Measurements from ENCODE around the gene BGLAP.

The BGLAP gene

DNA sequence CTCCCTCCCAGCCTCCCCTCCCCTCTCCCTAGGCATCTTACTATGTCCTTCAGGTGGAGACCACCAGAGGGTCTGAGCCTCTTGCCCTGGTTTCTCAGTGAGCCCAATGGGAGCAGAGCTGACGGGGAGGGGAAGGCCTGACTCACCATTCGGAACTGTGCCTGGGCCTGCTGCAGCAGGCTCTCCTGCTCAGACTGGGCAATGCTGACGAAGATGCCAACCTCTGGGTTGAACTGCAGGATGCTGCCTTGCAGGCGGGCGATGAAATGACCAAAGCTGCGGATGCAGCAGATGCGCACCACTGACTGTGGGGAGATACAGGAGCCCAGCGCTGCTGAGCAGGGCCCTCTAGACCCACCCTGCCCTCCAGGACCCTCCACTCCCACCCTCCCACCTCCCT is 16.9 kb downstream of the BGLAP start:
- no peak for DNase-seq (ENCODE audit: extremely low read depth, low read depth)
- TF ChIP-seq, protein P1, sequence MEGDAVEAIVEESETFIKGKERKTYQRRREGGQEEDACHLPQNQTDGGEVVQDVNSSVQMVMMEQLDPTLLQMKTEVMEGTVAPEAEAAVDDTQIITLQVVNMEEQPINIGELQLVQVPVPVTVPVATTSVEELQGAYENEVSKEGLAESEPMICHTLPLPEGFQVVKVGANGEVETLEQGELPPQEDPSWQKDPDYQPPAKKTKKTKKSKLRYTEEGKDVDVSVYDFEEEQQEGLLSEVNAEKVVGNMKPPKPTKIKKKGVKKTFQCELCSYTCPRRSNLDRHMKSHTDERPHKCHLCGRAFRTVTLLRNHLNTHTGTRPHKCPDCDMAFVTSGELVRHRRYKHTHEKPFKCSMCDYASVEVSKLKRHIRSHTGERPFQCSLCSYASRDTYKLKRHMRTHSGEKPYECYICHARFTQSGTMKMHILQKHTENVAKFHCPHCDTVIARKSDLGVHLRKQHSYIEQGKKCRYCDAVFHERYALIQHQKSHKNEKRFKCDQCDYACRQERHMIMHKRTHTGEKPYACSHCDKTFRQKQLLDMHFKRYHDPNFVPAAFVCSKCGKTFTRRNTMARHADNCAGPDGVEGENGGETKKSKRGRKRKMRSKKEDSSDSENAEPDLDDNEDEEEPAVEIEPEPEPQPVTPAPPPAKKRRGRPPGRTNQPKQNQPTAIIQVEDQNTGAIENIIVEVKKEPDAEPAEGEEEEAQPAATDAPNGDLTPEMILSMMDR (IDR thresholded peaks at IDR 0.05; ENCODE audit: low read depth, low read length) = no peak

GRCh38 chr1:156259805-156260204 is 17.8 kb downstream of the BGLAP start:
- no peak for DNase-seq (ENCODE audit: extremely low read depth, low read depth)
- TF ChIP-seq, protein P1 (IDR thresholded peaks at IDR 0.05; ENCODE audit: low read depth, low read length) = no peak

DNA sequence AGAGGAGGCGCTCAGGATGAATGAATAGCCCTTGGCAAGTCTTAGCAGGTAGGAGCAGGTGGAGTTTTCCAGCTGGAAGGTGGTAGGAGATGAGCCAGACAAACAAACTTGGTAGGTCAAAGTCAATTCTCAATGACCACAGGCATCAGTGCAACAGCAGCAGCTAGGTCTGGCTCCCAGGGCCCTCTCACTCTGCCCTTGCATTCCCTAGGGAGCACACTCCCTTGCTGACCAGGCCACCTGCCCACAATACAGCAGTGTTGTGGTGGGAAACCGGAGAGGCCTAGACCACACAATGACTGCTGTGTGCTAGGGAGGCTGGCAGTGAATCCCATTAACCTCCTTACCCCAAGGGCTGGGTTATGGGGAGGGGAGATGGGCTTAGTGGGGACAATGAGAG is 18.9 kb downstream of the BGLAP start:
- DNase-seq (ENCODE audit: extremely low read depth, low read depth) = no peak
- TF ChIP-seq, protein P1 (IDR thresholded peaks at IDR 0.05; ENCODE audit: low read depth, low read length) = no peak

- peak; percentile 57 for DNase-seq (ENCODE audit: extremely low read depth, low read depth)
- TF ChIP-seq, protein P1 (IDR thresholded peaks at IDR 0.05; ENCODE audit: low read depth, low read length) = no peak
Observed at GRCh38 chr1:156262461-156263287, 20.7 kb downstream of the BGLAP start.

DNA sequence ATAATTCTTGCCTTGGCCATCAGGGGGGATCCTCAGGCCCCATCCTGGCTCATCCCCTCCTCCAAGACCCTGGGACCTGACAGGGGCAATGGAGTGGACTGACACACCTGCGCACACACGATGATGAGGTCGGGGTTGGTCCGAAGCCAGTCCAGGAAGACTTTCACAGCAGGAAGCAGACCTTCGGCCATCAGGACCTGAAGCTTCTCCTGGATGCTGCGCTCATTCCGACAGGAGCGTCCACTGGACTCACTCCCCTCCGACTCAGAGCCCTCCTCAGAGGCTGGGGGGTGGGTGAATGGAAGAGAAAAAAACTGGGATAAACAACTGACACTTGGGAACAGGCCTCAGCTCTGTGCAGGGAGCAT is 21.3 kb downstream of the BGLAP start:
- no peak for DNase-seq (ENCODE audit: extremely low read depth, low read depth)
- TF ChIP-seq, protein P1 (IDR thresholded peaks at IDR 0.05; ENCODE audit: low read depth, low read length) = no peak

GRCh38 chr1:156266051-156266450 is 24.1 kb downstream of the BGLAP start:
- TF ChIP-seq, protein P1 (IDR thresholded peaks at IDR 0.05; ENCODE audit: low read depth, low read length) = no peak
- no peak for DNase-seq (ENCODE audit: extremely low read depth, low read depth)

DNA sequence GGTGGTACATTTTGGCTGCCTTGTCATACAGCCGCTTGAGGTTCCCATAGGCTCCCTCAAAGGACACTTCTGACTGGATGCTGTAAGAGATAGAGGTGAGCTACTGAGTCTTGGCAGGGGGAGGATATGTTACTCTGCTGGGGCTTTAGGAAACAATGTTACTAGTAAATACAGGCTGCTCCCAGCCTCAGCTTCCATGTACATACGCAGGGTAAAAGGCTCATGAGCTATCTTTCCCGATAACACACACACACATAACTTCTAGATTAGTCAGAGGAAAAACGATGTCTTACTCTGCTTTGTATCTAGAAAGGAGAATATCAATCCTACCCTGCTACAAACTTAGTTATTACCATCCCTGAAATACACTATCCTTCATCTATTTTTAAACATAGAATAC is 26.4 kb downstream of the BGLAP start:
- no peak for DNase-seq (ENCODE audit: extremely low read depth, low read depth)
- TF ChIP-seq, protein P1 (IDR thresholded peaks at IDR 0.05; ENCODE audit: low read depth, low read length) = no peak
